ENCODE measurements around the gene PLEKHA7. TPM values are rescaled to one million over a fixed set of nuclear protein-coding genes. Genes with fewer than 3 reads are reported as not detected.

Gene PLEKHA7
- total and polyA plus RNA-seq, 2 of the 13 experiments (the other 11 are each of a cell fraction or from before 2014, with no cell fraction given): 17.5 to 18.7 TPM

DNA sequence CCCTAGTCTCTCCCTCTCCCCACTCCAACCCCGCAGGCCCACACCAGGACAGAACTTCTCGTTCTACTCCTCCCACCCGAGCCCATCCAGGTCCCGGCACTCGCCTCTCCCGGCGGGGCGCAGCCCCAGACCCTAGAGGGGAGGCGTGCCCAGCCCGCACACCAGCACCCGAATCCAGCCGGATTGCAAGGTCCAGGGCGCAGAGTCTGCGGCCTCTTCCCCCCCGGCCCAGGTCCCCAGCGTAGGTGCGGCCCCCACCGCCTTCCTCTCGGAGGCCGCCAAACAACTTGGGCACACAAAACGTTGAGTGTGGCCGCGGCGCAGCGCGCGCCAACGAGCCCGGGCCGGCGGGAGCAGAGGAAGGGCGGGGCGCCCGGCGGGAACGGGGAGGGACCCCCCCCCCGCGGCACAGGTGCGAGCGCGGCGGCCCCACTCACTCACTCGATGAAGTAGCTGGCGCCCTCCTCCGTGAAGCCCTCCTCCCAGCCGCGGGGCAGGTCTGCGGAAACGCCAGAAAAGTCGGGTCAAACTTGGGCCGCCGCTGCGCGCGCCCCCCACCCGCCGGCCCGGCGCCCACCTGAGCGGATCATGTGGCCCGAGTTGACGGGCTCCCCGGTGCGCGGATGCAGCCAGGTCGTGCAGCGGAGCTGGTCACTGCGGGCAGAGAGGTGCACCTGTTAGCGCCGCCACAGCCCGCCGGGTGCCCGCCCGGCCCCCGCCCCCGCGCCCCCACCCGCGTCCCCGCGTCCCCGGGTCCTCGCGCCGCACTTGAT is 480 bp downstream of the PLEKHA7 start (continued):
- TF ChIP-seq ZBTB33 (CRISPR knock-in tag; IDR thresholded peaks at IDR 0.05) (no peak), REXO4 (CRISPR knock-in tag; IDR thresholded peaks at IDR 0.05; ENCODE audit: borderline replicate concordance) (no peak), ADNP (CRISPR knock-in tag; IDR thresholded peaks at IDR 0.05) (no peak), ZNF569 (CRISPR knock-in tag; IDR thresholded peaks at IDR 0.05; ENCODE audit: borderline replicate concordance) (no peak), ZNF883 (CRISPR knock-in tag; IDR thresholded peaks at IDR 0.05; ENCODE audit: not compliant biosample characterization) (no peak), ZFP1 (CRISPR knock-in tag; IDR thresholded peaks at IDR 0.05) (no peak), KDM3A (CRISPR knock-in tag; IDR thresholded peaks at IDR 0.05; ENCODE audit: low read depth) (no peak; the same call in 1 of the 2 replicates), SKIL (CRISPR knock-in tag; IDR thresholded peaks at IDR 0.05; ENCODE audit: borderline replicate concordance) (no peak), HNF1B (CRISPR knock-in tag; IDR thresholded peaks at IDR 0.05) (no peak), DMTF1 (CRISPR knock-in tag; IDR thresholded peaks at IDR 0.05) (no peak)
- TF ChIP-seq, protein P1, sequence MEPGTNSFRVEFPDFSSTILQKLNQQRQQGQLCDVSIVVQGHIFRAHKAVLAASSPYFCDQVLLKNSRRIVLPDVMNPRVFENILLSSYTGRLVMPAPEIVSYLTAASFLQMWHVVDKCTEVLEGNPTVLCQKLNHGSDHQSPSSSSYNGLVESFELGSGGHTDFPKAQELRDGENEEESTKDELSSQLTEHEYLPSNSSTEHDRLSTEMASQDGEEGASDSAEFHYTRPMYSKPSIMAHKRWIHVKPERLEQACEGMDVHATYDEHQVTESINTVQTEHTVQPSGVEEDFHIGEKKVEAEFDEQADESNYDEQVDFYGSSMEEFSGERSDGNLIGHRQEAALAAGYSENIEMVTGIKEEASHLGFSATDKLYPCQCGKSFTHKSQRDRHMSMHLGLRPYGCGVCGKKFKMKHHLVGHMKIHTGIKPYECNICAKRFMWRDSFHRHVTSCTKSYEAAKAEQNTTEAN (CRISPR knock-in tag; conservative IDR thresholded peaks at IDR 0.05): 0 out of 2 replicates have a peak, but pooled peaks have one; percentile 35
- TF ChIP-seq, protein P2, sequence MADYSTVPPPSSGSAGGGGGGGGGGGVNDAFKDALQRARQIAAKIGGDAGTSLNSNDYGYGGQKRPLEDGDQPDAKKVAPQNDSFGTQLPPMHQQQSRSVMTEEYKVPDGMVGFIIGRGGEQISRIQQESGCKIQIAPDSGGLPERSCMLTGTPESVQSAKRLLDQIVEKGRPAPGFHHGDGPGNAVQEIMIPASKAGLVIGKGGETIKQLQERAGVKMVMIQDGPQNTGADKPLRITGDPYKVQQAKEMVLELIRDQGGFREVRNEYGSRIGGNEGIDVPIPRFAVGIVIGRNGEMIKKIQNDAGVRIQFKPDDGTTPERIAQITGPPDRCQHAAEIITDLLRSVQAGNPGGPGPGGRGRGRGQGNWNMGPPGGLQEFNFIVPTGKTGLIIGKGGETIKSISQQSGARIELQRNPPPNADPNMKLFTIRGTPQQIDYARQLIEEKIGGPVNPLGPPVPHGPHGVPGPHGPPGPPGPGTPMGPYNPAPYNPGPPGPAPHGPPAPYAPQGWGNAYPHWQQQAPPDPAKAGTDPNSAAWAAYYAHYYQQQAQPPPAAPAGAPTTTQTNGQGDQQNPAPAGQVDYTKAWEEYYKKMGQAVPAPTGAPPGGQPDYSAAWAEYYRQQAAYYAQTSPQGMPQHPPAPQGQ (CRISPR knock-in tag; IDR thresholded peaks at IDR 0.05; ENCODE audit: borderline replicate concordance): no peak
